HG03060 (cell line): ENCODE results near the gene PLSCR3.
A peak's percentile ranks its signal among the peaks of the same experiment; 100 is the strongest.

Experiments
- ATAC-seq: cut with Tn5 transposase; IDR thresholded peaks from one replicate; pipeline ENCODE4 v1.9.1; 2021; ENCODE audit warnings: low read depth, moderate number of reproducible peaks; ENCODE audit not compliant: unreplicated experiment

Gene PLSCR3

DNA sequence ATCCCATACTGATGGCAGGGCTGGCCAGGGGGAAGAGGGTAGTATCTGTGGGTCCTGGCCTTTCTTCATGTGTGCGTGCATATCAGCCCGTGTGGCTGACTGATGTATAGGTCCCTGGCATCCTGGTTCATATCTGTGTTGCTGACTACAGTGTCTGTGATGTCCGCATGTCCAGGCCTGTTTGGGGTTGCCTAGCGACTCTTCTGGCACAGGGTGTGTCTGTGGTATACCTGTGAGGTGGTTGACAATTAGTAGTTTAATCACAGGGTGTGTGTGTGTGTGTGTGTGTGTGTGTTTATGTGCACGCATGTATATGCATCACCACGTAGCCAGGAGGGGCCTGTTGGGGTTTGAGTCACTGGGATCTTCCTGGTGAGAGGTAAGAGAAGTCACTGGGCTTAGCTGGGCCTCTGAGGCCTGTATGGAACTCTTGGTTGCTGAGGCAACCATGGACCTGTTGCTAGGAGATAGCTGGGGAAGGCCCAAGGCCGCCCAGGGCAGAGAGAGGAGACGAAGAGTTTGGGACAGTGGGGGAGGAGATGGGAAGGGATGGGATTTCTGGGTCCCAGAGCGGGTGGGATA lies 40.0 kb downstream of the PLSCR3 start:
- no peak for ATAC-seq

- ATAC-seq = no peak
These were observed 41.3 kb downstream of the PLSCR3 start for GRCh38 chr17:7352910-7353635.

GRCh38 chr17:7352503-7352889 lies 41.8 kb downstream of the PLSCR3 start:
- ATAC-seq = no peak

DNA sequence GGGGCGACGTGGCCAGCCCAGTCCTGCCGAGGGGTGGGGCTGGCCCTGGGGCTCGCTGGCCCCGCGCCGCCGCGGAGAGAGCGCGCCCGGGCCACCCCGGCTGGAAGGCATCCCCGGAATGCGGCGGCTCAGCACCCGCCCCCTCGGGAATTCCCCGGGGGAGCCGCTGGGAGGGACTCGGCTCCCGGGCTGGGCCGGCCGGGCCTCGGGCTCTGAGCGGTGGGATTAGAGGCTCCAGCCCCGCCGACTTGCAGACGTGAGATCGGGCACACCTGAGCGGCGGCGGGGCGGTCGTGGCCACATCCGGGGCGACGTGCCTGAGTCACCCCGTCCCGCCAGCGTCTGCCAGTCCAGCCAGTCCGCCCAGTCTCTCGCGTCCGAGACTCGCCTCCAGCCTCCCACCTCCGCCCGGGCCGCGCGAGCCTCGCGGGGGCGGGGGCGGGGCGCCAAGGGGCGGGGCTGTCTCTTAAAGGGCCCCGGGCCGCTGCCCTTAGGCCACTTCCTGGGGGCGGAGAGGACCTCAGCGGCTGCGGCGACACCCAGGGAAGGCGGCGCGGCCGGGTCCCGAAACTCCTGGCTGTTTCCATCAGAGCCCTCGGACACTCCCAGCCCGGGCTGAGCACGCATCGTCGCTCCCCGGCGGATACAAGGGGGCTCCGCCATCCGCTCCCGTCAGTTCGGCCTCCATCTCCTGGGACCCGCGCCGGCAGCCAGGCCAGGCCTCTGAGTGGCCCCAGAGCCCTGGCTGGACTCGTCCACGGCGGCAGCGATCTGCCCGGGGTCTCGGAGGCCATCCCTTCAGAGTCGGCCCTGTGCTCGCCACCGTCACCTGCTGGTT lies 42.4 kb downstream of the PLSCR3 start, which contains the start of gene KCTD11:
Gene KCTD11 (plus strand): TSS at position 498 of the 838 bp plus-strand sequence.
- ATAC-seq = peak; percentile 36

DNA sequence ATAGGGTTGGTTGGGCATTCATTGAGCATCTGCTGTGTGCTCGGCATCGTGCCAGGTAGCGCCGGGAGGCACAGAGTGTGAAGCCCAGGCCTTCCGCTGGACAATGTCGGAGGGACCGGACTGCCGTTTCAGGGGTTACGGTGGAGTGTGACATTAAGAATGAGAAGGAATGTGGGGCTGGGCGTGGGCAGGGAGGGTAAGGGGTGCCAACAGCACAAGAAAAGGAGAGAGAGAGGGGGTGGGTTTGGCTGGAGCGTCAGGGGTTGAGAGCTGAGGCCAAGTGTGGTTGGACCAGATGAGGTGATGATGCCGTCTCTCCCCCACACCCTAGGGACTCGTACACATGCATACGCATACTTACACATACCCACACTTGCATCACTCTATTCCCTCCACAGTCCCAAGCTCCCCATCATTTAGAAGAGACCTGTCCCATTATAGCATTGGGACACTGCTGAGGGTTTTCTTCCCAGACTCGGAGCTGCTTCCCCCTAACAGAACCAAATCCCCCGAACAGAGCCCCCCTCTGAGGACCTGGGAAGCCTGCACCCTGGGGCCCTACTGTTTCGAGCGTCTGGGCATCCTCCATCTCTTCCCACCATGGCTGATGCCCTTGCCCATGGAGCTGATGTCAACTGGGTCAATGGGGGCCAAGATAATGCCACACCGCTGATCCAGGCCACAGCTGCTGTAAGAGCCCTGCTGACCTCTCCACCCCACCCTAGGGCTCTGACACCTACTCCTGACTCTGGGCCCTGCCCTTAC lies 45.7 kb downstream of the PLSCR3 start:
- no peak for ATAC-seq

GRCh38 chr17:7347630-7348477 lies 46.5 kb downstream of the PLSCR3 start:
- no peak for ATAC-seq

GRCh38 chr17:7346761-7347614 lies 47.3 kb downstream of the PLSCR3 start:
- no peak for ATAC-seq

- no peak for ATAC-seq
These were observed 51.1 kb downstream of the PLSCR3 start for GRCh38 chr17:7343250-7343649.

- ATAC-seq = no peak
These were observed 52.5 kb downstream of the PLSCR3 start for GRCh38 chr17:7341842-7342241.

- no peak for ATAC-seq
These were observed 54.1 kb downstream of the PLSCR3 start for GRCh38 chr17:7340179-7340578.
